Stomach (tissue), 9 donors: Measurements from ENCODE around the gene PRR33. TPM values are rescaled to one million over a fixed set of nuclear protein-coding genes. Genes with fewer than 3 reads are reported as not detected.
A peak's percentile ranks its signal among the peaks of the same experiment; 100 is the strongest.

Experiments used
- DNase-seq, 2 donors: peaks; one replicate each; pipeline versions ENCODE4 v3.0.0 to v3.0.0-alpha.2; 2013 to 2019
- H3K27ac ChIP-seq, 5 donors: fragments of 200-600 bp in 4 of 5; sonication (generic) in 4 of 5; one replicate each; pipeline ENCODE4 v1.5.1; 2013 to 2019; ENCODE audit warnings: mild to moderate bottlenecking in 1 of 5, moderate library complexity in 1 of 5
- H3K27me3 ChIP-seq, 3 donors: fragments of 200-600 bp; sonication (generic); one replicate each; pipeline ENCODE4 v1.5.1; 2017 to 2019; ENCODE audit warnings: mixed run types in 1 of 3
- H3K36me3 ChIP-seq, 4 donors: fragments of 200-600 bp; sonication (generic); 1 replicate in 3 of 4; 2 replicates in 1 of 4; pipeline ENCODE4 v1.5.1; 2016 to 2019
- H3K4me1 ChIP-seq, 4 donors: fragments of 200-600 bp; sonication (generic); one replicate each; pipeline ENCODE4 v1.5.1; 2016 to 2019
- H3K4me3 ChIP-seq, 4 donors: fragments of 200-600 bp; sonication (generic) in 3 of 4; one replicate each; pipeline ENCODE4 v1.5.1; 2016 to 2019; ENCODE audit warnings: mild to moderate bottlenecking in 1 of 4
- H3K9me3 ChIP-seq, 4 donors: fragments of 200-600 bp; sonication (generic); one replicate each; pipeline ENCODE4 v1.5.1; 2016 to 2019
- EP300 ChIP-seq: sonication (generic); formaldehyde crosslinking; IDR thresholded peaks from one replicate; pipeline ENCODE4 v1.6.1; 2017; ENCODE audit warnings: antibody characterized with exemption
- POLR2A ChIP-seq, 4 donors: fragments of 450-650 bp; IDR thresholded peaks; one replicate each; pipeline ENCODE4 v1.6.1; 2016; ENCODE audit warnings: antibody characterized with exemption in 4 of 4, control low read depth in 2 of 4, mild to moderate bottlenecking in 1 of 4, moderate library complexity in 1 of 4
- POLR2AphosphoS5 ChIP-seq, 3 donors: sonication (generic); formaldehyde crosslinking; IDR thresholded peaks; one replicate each; pipeline ENCODE4 v1.6.1; 2016; ENCODE audit warnings: antibody characterized with exemption in 3 of 3
- WGBS, 5 donors: extraction: QIAGEN DNeasy Blood & Tissue Kit in 3 of 5; methylation state at CpG; one replicate each; pipeline versions ENCODE4 v1.1.5 to v1.1.7; 2013 to 2018; 5-methylcytosine and 5-hydroxymethylcytosine counted together
- intact Hi-C: fragments of 100-400 bp; cut with DNase I; formaldehyde crosslinking; loops from one replicate; pipeline ENCODE4 v1.15.1; 2023; ENCODE audit warnings: low total_unique reads
- polyA plus RNA-seq, 3 donors: library from polyadenylated mRNA; stranded (reverse); fragments of 200-250 nt; gene quantifications; one replicate each; pipeline ENCODE4 v1.2.3, GENCODE V29; 2013
- total RNA-seq, 5 donors: library from RNA; depleted of rRNA; stranded (reverse); fragments of >200 nt; gene quantifications; one replicate each; pipeline versions ENCODE4 v1.1.0 to v1.2.3, GENCODE V29; 2014 to 2016
- TF ChIP-seq, protein P1 (sequence below), 7 experiments: fragments of 450-650 bp in 4 of 7; fragments of 200-600 bp in 3 of 7; sonication (generic) in 3 of 7; IDR thresholded peaks; one replicate each; pipeline ENCODE4 v1.5.1; 2016 to 2019; ENCODE audit warnings: antibody characterized with exemption in 7 of 7, control low read depth in 2 of 7, mild to moderate bottlenecking in 1 of 7
- donor health status: healthy with polysubstance abuse.
- donor health status: Bipolar disorder and iron deficiency.
- donor health status: healthy.

Gene PRR33
- total and polyA plus RNA-seq, 8 donors = 0.03 TPM; not detected in 7

- H3K36me3 ChIP-seq = peaks cover 0 to 41% (median 35%) of the 10 kb centered on the region in 4 donors
- WGBS, 5 donors = 65 to 83% (median 80%) methylated on average over 26 to 33 of the region's 33 CpGs
- peak overlapping the region in 2 of 5 donors; percentile 14 to 26 for H3K27ac ChIP-seq
- intact Hi-C loops = no loop called here
- peaks cover 0 to 33% (median 10%) of the 10 kb centered on the region in 4 donors for H3K4me1 ChIP-seq
- DNase-seq = peak in 1 of 2 donors; percentile 4
- peaks cover 0 to 20% (median 0%) of the 10 kb centered on the region in 3 donors for H3K27me3 ChIP-seq
- no peaks in the 10 kb centered on the region for H3K9me3 ChIP-seq
- TF ChIP-seq, protein P1, sequence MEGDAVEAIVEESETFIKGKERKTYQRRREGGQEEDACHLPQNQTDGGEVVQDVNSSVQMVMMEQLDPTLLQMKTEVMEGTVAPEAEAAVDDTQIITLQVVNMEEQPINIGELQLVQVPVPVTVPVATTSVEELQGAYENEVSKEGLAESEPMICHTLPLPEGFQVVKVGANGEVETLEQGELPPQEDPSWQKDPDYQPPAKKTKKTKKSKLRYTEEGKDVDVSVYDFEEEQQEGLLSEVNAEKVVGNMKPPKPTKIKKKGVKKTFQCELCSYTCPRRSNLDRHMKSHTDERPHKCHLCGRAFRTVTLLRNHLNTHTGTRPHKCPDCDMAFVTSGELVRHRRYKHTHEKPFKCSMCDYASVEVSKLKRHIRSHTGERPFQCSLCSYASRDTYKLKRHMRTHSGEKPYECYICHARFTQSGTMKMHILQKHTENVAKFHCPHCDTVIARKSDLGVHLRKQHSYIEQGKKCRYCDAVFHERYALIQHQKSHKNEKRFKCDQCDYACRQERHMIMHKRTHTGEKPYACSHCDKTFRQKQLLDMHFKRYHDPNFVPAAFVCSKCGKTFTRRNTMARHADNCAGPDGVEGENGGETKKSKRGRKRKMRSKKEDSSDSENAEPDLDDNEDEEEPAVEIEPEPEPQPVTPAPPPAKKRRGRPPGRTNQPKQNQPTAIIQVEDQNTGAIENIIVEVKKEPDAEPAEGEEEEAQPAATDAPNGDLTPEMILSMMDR (IDR thresholded peaks at IDR 0.05) = no peak
- TF ChIP-seq POLR2AphosphoS5 (IDR thresholded peaks at IDR 0.05) (no peak), POLR2A (IDR thresholded peaks at IDR 0.05) (no peak), EP300 (no peak)
- no peak overlapping the region for H3K4me3 ChIP-seq
These were observed 1.5 kb downstream of the PRR33 start for GRCh38 chr11:1889941-1890855.

DNA sequence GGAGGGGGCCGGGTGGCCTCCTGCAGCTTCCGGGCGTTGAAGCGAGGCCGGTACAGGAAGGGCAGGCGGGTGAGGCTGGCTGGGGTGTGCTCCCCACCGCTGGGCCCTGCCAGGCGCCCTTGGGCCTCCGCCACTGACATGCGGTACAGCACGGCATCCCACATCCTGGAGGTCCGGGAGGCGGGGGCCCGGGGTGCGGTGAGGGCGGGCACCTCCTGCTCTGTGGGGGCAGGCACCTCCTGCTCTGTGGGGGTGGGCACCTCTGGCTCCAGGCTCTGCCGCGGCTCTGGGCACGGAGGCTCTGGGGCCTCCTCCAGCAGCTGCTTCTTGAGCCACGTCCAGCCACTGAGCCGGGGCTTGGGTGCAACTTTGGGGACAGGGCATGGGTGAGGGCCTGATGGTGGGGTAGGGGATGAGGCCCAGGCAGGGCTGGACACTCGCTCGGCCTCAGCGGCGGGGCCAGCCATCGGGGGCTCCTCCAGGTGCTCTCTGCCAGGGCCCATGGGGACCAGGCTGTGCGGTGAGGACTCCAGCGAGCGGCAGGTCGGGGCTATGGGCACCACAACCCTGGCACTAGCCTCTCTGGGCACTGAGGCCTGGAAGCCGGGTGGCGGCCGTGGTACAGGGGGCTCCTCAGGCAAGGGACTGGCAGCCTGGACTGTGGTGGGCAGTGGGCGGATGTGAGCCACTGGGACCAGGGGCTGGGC is 2.3 kb downstream of the PRR33 start:
- peak; percentile 42 to 56 for DNase-seq
- intact Hi-C loops = no loop called here
- no peak overlapping the region for H3K4me3 ChIP-seq
- peaks cover 0 to 49% (median 40%) of the 10 kb centered on the region in 4 donors for H3K36me3 ChIP-seq
- WGBS, 5 donors = 72 to 83% (median 75%) methylated on average over 16 to 34 of the region's 34 CpGs
- no peak for TF ChIP-seq POLR2AphosphoS5 (IDR thresholded peaks at IDR 0.05)
- TF ChIP-seq POLR2A (IDR thresholded peaks at IDR 0.05) = no peak
- TF ChIP-seq, protein P1 (IDR thresholded peaks at IDR 0.05) = no peak
- no peak for TF ChIP-seq EP300
- peaks cover 0 to 20% (median 0%) of the 10 kb centered on the region in 3 donors for H3K27me3 ChIP-seq
- no peaks in the 10 kb centered on the region for H3K9me3 ChIP-seq
- H3K27ac ChIP-seq = no peak overlapping the region
- peaks cover 0 to 33% (median 10%) of the 10 kb centered on the region in 4 donors for H3K4me1 ChIP-seq

DNA sequence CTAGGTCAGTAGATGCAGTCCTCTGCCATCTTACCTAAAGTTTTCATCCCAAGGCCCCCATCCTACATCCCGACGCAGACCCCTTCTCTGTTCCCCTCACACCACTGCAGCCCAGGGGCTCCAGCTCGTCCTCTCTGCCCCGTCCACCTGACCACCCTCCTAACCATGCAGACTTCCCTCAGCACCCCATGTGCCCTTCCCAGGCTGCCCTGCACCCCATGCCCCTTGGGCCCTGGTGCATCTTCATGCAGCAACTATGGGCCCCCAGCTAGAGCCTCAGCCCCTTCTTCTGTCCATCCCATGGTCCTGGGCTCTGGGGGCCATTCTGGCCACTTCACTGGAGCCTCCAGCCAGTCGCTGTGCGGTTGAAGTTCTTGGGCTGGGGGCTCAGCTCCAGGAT is 2.9 kb downstream of the PRR33 start:
- Histone ChIP-seq H3K27ac (peak overlapping the region in 1 of 5 donors; percentile 11), H3K27me3 (peaks cover 0 to 20% (median 0%) of the 10 kb centered on the region in 3 donors), H3K4me3 (no peak overlapping the region), H3K4me1 (peaks cover 0 to 33% (median 10%) of the 10 kb centered on the region in 4 donors), H3K9me3 (no peaks in the 10 kb centered on the region), H3K36me3 (peaks cover 0 to 55% (median 45%) of the 10 kb centered on the region in 4 donors)
- peak in 1 of 2 donors; percentile 7 for DNase-seq
- intact Hi-C loops = no loop called here
- 77 to 88% (median 86%) methylated on average over 6 of the region's 6 CpGs for WGBS, 5 donors
- no peak for TF ChIP-seq POLR2A (IDR thresholded peaks at IDR 0.05)

- Histone ChIP-seq H3K27me3 (peaks cover 0 to 20% (median 0%) of the 10 kb centered on the region in 3 donors), H3K27ac (peak overlapping the region in 3 of 5 donors; percentile 11 to 35 (median 32)), H3K9me3 (no peaks in the 10 kb centered on the region), H3K4me1 (peaks cover 0 to 33% (median 10%) of the 10 kb centered on the region in 4 donors), H3K4me3 (no peak overlapping the region), H3K36me3 (peaks cover 0 to 59% (median 49%) of the 10 kb centered on the region in 4 donors)
- TF ChIP-seq EP300 (no peak), POLR2AphosphoS5 (IDR thresholded peaks at IDR 0.05) (no peak), POLR2A (IDR thresholded peaks at IDR 0.05) (no peak)
- TF ChIP-seq, protein P1 (IDR thresholded peaks at IDR 0.05) = no peak
- intact Hi-C loops = no loop called here
- DNase-seq = peak in 1 of 2 donors; percentile 31
- 38 to 64% (median 49%) methylated on average over 1 to 9 of the region's 9 CpGs for WGBS, 5 donors
These were observed 3.3 kb downstream of the PRR33 start for GRCh38 chr11:1888347-1888753.
